Astrocyte of the spinal cord (primary cell): Measurements from ENCODE around the gene CPM.

ENCODE experiments used
- DNase-seq: peaks from one replicate; pipeline ENCODE4 v3.0.0; 2011; ENCODE audit warnings: low read depth, low spot score
- H3K4me3 ChIP-seq: 2 replicates; pipeline ENCODE4 v1.5.1; 2011; ENCODE audit warnings: low read depth, mild to moderate bottlenecking, low read length, moderate library complexity
- in situ Hi-C: cut with HindIII; loops from 2 replicates; pipeline ENCODE4 v1.10.0; 2017; ENCODE audit warnings: low sequenced_read_pairs
- TF ChIP-seq, protein P1 (sequence below): IDR thresholded peaks from 2 replicates; pipeline ENCODE4 v1.5.1; 2012; ENCODE audit warnings: low read depth, mild to moderate bottlenecking, low read length, inconsistent platforms

Gene CPM

DNA sequence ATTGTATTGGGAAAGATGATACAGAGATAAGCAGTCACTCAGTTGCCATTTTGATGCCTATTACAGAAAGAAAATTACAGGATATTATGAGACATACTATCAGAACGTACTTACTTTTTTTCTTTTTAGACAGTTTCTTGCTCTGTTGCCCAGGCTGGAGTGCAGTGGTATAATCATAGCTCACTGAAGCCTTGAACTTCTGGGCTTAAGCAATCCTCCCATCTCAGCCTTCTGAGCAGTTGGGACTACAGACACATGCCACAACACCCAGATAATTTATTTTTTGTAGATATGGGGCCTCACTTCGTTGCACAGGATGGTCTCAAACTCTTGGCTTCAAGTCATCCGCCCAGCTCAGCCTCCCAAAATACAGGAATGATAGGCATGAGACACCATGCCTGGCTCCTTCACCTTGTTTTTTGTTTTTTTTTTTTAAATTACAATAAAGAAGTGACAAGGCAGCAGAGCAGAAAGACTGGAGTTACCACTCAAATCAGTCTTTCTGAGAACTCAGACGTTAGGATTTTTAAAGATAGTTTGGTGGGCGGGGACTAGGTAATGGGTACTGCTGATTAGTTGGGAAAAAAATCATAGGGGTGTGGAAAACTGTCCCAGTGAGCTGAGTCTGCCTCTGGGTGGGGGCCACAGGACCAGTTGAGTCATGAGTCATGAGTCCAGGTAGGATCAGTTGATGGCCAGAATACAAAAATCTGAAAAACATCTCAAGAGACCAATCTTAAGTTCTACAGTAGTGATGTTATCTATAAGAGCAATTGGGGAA, 11.5 kb upstream of the CPM start:
- TF ChIP-seq, protein P1, sequence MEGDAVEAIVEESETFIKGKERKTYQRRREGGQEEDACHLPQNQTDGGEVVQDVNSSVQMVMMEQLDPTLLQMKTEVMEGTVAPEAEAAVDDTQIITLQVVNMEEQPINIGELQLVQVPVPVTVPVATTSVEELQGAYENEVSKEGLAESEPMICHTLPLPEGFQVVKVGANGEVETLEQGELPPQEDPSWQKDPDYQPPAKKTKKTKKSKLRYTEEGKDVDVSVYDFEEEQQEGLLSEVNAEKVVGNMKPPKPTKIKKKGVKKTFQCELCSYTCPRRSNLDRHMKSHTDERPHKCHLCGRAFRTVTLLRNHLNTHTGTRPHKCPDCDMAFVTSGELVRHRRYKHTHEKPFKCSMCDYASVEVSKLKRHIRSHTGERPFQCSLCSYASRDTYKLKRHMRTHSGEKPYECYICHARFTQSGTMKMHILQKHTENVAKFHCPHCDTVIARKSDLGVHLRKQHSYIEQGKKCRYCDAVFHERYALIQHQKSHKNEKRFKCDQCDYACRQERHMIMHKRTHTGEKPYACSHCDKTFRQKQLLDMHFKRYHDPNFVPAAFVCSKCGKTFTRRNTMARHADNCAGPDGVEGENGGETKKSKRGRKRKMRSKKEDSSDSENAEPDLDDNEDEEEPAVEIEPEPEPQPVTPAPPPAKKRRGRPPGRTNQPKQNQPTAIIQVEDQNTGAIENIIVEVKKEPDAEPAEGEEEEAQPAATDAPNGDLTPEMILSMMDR: no peak
- H3K4me3 ChIP-seq: no peak overlapping the region
- DNase-seq: no peak
- in situ Hi-C loops: no loop called here

DNA sequence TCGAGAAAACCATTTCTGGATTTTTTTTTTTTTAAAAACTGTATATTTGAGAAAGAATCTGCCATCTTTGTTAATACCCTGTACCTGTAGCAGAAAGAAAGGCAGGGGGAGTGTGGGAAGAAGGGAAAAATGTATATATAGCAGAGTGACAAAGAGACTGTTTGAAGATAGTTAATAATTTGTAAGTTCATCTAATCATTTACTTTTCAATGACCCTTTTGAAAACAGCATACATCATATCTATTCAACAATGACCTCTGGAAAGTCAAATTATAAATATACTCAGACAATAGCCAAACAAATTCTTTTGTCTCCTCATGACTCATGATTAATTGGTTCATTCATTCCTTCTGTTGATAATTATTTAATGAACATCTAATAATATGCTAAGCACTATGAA, 10.9 kb upstream of the CPM start:
- DNase-seq: no peak
- TF ChIP-seq, protein P1: no peak
- no peak overlapping the region for H3K4me3 ChIP-seq
- in situ Hi-C loops: no loop called here

DNA sequence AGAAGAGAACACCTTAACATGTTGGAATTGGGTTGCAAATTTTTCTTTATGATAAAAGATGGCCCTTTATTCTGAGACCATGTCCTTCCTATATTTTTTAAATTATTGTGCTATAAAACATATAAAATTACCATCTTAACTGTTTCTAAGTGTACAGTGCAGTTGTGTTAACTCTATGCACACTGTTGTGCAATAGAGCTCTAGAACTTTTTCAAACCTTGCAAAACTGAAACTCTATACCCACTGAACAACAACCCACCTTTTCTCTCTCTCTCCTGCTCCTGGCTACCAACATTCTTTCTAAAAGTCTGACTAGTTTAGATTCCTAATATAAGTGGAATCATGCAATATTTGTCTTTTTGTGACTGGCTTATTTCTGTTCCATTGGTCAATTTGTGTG, 7.8 kb upstream of the CPM start:
- TF ChIP-seq, protein P1: no peak
- in situ Hi-C loops: no loop called here
- no peak for DNase-seq
- H3K4me3 ChIP-seq: no peak overlapping the region

DNA sequence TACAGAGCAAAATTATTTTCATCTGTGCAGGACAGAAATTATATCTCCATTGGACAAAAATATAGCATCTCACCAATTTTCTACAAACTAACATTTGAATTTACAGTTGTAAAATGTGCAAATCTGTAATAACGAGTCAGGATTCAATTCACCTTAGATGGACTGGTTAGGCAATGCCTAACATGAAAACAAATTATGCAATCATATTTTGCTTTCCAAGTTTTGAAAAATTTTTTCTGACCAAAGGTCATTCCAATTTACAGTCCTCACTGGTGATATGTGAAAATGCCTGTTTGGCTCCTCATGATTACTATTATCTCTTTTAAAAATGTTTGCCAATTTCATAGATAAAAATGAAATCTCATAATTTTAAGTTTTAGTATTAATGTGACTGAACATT, 6.5 kb upstream of the CPM start:
- in situ Hi-C loops: no loop called here
- TF ChIP-seq, protein P1: no peak
- H3K4me3 ChIP-seq: no peak overlapping the region
- DNase-seq: no peak

DNA sequence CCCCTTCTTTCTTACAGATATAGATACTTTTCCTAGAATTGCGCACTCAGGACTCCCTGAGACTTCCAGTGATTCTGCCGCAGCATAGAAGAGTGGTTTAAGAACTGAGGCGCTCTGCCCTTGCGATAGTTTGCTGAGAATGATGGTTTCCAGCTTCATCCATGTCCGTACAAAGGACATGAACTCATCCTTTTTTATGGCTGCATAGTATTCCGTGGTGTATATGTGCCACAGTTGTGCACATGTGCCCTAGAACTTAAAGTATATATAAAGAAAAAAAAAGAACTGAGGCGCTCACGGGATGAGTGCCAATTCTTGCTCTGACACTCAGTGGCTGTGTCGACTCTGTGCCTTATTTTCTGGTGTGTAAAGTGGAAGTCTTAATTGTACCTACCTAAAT, 1.4 kb upstream of the CPM start:
- DNase-seq: no peak
- in situ Hi-C loops: no loop called here
- TF ChIP-seq, protein P1: no peak
- no peak overlapping the region for H3K4me3 ChIP-seq

DNA sequence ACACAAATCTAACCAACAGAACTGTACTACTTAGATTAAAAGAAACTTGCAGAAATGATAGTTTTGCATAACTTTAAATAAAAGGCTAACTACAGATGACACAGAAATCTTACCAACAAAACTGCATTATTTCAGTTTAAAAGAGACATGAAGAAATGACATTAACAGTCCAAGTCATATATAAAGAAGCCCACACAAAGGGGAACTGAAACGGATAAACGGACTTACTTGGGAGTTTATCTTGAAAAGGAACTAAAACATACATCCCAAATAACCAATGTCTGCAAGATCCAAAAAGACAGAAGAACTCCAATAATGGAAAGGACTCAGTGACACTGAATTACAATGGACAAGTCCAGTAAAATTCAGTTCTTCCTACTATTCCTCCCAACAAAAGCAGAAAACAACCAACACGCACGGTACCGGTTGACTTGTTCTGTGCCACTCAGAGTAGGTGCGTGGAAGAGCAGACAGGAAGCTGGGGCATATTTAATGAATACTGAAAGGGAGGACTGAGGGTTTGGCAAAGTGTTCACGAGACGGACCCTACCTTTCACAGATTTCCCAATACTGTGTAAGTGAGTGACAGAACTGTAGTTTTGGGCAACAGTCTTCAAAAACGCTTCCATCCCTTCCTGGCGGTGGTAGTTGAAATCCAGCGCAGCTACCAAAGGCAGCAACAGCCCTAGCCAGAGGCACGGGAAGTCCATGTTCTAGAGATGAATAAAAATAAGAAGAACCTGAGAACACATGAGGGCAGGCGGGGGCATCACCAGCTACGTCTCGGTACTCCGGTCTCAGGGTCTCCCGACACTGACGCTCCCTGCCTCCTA, 627 bp downstream of the CPM start:
- TF ChIP-seq, protein P1: no peak
- no peak for DNase-seq
- in situ Hi-C loops: no loop called here

More for the DNA sequence above, 627 bp downstream of the CPM start:
- peak overlapping the region; percentile 50 for H3K4me3 ChIP-seq
